HS-27A (cell line): ENCODE data around the gene RSBN1L.

ENCODE experiments used
- DNase-seq: peaks from one replicate; pipeline ENCODE4 v3.0.0-alpha.2; 2012; ENCODE audit warnings: low read depth, missing footprints

The RSBN1L gene

GRCh38 chr7:77806425-77806824 is 110.2 kb downstream of the RSBN1L start:
- DNase-seq, result no peak

DNA sequence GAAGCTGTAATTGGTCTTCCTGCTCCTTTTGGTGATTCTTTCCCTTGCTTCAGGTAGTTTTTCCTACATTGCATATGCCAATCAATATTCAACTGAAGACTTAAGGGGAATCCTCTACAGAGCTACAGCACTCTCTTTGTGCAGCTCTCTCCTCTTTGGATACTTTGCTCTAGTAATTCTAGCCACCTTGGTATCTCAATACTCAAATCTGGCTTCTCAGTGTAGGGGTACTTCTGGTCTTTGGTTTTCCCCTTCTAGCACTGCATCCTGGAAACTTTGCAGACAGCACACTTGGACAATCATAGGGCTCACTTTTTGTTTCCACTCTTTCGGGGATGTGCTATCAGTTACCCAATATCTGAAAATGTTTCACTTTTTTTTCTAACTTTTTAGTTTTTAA is 112.3 kb downstream of the RSBN1L start:
- DNase-seq, result no peak

DNA sequence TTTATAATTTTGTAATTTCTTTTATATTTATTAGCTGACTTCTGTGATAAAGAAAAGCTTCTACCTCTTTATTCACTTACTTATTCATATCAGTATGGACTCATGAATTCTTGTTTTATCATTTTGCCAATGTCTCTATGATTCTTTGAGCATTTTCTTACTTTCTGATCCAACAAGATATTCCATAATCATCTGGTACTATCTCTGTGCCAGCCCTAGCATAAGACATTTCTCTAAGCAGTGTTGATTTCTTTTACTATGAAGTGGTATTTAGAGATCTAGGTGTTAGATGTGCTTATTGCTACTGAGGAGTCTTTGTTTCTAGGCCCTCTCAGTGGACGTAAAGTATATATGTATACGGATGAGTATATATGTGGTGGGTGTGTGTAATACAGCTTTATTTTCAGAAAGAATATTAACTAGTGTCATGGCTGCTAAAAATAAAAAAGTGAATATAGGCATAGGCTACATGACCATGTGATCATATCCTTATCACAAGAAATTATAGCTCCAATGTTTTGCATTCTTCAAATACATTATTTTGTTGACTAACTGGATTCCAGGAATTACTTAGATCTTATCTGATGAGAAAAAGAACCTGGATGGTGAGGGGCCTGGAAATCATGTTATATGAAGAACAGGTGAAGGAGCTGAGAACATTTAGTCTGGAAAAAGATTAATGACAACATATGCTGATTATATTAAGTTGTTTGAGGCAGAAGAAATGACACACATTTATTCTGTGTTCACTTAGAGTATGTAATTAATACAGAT is 115.4 kb downstream of the RSBN1L start:
- DNase-seq, result no peak

DNA sequence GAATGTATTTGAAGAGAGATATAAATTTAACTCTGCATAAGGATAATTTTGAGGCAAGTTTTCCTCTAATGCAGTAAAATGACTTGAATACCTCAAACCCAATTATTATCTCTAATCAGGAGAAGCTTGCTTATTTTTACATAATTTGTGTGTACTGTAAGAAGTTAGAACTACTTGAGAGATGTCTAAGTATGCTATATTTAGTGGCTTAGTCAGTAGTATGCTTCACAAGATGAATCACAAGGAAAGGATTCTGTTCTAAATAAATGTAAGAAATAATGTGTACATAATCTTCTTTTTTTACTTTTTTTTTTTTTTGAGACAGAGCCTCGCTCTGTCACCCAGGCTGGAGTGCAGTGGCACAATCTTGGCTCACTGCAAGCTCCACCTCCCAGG is 116.0 kb downstream of the RSBN1L start:
- DNase-seq, result peak; percentile 52

GRCh38 chr7:77813180-77813579 is 116.9 kb downstream of the RSBN1L start:
- no peak for DNase-seq

- DNase-seq, result no peak
These were observed 122.8 kb downstream of the RSBN1L start for GRCh38 chr7:77819021-77819420.

DNA sequence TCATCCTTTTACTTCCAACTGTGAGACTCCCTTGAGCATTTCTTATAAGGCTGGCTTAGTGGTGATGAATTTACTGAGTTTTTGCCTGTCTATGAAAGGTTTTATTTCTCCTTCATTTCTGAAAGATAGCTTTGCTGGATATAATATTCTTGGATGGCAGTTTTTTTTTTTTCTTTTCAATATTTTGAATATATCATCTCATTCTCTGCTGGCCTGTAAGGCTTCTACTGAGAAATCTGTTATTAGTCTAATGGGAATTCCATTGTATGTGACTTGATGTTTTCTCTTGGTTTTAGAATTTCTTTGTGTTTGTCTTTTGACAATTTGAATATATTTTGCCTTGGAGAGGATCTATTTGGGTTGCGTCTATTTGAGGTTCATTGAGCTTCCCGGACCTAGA is 124.7 kb downstream of the RSBN1L start:
- no peak for DNase-seq

GRCh38 chr7:77822269-77822668 is 126.0 kb downstream of the RSBN1L start:
- DNase-seq, result no peak

- no peak for DNase-seq
These were observed 127.5 kb downstream of the RSBN1L start for GRCh38 chr7:77823787-77824186.

GRCh38 chr7:77824636-77825035 is 128.4 kb downstream of the RSBN1L start:
- no peak for DNase-seq

DNA sequence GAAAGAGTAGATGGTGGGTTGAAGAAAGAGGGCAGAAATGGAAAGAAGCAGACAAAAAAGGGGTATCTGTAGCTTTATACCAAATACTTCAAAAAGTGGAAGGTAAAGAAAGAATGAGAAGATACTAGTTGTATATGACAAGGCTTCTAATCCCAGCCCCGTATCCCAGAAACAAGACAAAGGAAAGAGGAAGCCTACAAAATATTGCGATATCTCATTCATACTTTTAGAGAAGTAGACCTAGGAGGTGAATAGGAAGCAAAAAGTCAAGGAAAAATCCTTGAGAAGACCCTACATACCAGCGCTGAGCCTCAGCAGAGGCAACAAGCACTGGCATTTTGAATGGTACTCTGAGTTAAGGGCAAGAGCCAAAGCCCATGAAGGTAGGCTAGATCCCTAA is 128.9 kb downstream of the RSBN1L start:
- no peak for DNase-seq

DNA sequence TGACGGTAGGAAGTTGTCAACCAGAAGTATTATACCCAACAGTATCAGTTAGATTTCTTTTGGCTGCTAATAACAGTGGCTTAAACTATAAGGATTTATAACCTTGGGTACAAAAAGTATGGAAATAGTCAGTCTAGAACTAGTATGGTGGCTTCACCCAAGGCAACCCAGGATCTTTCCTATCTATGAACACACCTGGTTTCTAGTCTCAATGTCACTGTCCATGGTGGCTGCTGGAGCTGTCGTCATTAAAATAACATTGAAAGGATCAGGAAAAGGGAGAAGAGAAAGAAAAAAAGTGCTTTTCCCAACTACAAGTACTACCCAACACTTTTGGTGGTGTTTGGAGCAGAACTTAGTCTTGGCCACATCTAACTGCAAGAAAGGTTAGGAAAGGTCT is 130.0 kb downstream of the RSBN1L start:
- DNase-seq, result no peak

GRCh38 chr7:77827999-77828398 is 131.7 kb downstream of the RSBN1L start:
- no peak for DNase-seq

DNA sequence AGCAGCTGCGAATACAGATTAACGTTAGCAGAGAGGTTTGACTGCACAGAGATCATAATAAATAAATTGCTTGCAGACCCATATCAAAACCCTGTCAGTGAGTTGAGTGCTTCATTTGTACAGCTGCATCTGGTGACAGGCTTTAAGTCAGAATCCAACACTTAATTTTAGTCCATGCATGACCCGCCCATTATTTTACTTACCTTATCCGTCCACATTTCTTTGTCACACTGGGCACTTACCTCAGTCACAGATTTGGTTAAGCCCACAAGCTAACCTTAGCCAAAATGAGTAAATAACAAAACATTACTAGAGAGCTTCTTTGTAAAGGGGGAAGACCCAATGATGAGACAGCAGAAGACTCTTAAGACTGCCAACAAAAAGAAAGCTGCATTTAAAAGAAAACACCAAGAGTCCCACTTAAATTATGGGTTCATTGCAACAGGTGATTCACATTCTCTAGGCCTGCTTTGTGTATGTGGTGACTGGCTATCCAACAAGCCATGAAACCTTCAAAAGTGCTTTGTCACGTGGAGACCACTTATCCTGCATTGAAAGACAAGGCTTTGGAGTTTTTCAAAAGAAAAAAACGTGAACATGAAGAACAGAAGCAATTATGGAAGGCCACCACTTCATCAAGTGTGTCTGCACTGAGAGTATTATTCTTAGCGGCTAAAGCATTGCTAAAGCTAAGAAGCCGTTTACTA is 134.5 kb downstream of the RSBN1L start:
- DNase-seq, result no peak

GRCh38 chr7:77831481-77831880 is 135.2 kb downstream of the RSBN1L start:
- DNase-seq, result no peak

DNA sequence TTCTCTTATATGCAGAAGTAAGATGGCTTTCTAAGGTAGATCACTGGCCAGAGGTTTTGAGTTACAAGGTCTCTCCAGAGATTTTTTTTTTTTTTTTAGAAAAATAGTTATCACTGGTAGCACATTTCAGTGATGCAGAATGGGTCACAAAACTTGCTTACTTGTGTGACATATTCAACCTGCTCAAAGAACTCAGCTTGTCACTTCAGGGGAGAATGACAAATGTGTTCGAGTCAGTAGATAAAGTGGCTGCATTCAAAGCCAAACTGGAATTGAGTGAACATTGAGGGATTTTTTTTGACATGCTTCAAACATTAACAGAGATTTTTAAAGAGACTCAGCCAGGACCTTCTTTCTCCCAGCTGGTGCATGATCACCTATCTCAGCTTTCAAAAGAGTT is 135.7 kb downstream of the RSBN1L start:
- DNase-seq, result no peak
